Keratinocyte (primary cell): ENCODE data around the gene RNF31. TPM values are rescaled to one million over a fixed set of nuclear protein-coding genes. Genes with fewer than 3 reads are reported as not detected.
"Not testable (repeated sequence)": the region's sequence is repeated elsewhere in the genome, so short reads cannot be mapped to it uniquely, and the experiment has no call there.

Experiments
- DNase-seq: peaks from one replicate; pipeline ENCODE4 v3.0.0-alpha.2; 2011; ENCODE audit warnings: low read depth, missing footprints, low spot score
- FAIRE-seq: peaks from 2 replicates; lab custom pipeline; 2011; peaks lifted over from hg19 to GRCh38; lab: Jason Lieb, UNC
- H2AFZ ChIP-seq: 2 replicates; pipeline ENCODE4 v1.6.0; 2012; ENCODE audit warnings: low read length, control low read depth, inconsistent platforms; ENCODE audit not compliant: control insufficient read depth
- H3K27ac ChIP-seq: 2 replicates; pipeline ENCODE4 v1.5.1; 2011; ENCODE audit warnings: low read length; ENCODE audit not compliant: control insufficient read depth, insufficient read depth
- H3K27me3 ChIP-seq: 3 replicates; pipeline ENCODE4 v1.6.0; 2011; ENCODE audit warnings: low read length; ENCODE audit not compliant: control insufficient read depth, insufficient read depth; ENCODE audit errors: extremely low read depth
- H3K36me3 ChIP-seq, 2 experiments: 2 replicates in 1 of 2; 3 replicates in 1 of 2; pipeline ENCODE4 v1.5.1; 2011; ENCODE audit warnings: low read length in 2 of 2, mild to moderate bottlenecking in 1 of 2; ENCODE audit not compliant: control insufficient read depth in 2 of 2, insufficient read depth in 2 of 2; ENCODE audit errors: extremely low read depth in 1 of 2
- H3K4me1 ChIP-seq: 3 replicates; pipeline ENCODE4 v1.5.1; 2011; ENCODE audit warnings: low read length; ENCODE audit not compliant: control insufficient read depth, insufficient read depth; ENCODE audit errors: extremely low read depth
- H3K4me2 ChIP-seq: 3 replicates; pipeline ENCODE4 v1.6.0; 2011; ENCODE audit warnings: low read depth, low read length; ENCODE audit not compliant: control insufficient read depth, insufficient read depth; ENCODE audit errors: extremely low read depth
- H3K4me3 ChIP-seq, 3 experiments: fragments of 200-600 bp in 1 of 3; sonication (generic) in 1 of 3; 2 replicates in 2 of 3; 3 replicates in 1 of 3; pipeline ENCODE4 v1.5.1; 2011 to 2016; ENCODE audit warnings: low read length in 3 of 3, mild to moderate bottlenecking in 3 of 3, control low read depth in 2 of 3, inconsistent platforms in 1 of 3, low read depth in 1 of 3, mixed read lengths in 1 of 3, mixed run types in 1 of 3, moderate library complexity in 1 of 3; ENCODE audit not compliant: control insufficient read depth in 2 of 3, insufficient read depth in 2 of 3; ENCODE audit errors: extremely low read depth in 1 of 3
- H3K79me2 ChIP-seq: 2 replicates; pipeline ENCODE4 v1.6.0; 2012; ENCODE audit warnings: low read length; ENCODE audit not compliant: control insufficient read depth, insufficient read depth
- H3K9ac ChIP-seq: 3 replicates; pipeline ENCODE4 v1.6.0; 2011; ENCODE audit warnings: low read length; ENCODE audit not compliant: control insufficient read depth, insufficient read depth; ENCODE audit errors: extremely low read depth
- H3K9me1 ChIP-seq: 3 replicates; pipeline ENCODE4 v1.6.0; 2011; ENCODE audit warnings: low read length; ENCODE audit not compliant: control insufficient read depth, insufficient read depth; ENCODE audit errors: extremely low read depth
- H3K9me3 ChIP-seq: 2 replicates; pipeline ENCODE4 v1.5.1; 2012; ENCODE audit warnings: low read depth, low read length; ENCODE audit not compliant: control insufficient read depth
- H4K20me1 ChIP-seq: 3 replicates; pipeline ENCODE4 v1.6.0; 2011; ENCODE audit warnings: low read length; ENCODE audit not compliant: control insufficient read depth, insufficient read depth; ENCODE audit errors: extremely low read depth
- CTCF ChIP-seq, 3 experiments: IDR thresholded peaks in 1 of 3; conservative IDR thresholded peaks in 1 of 3; optimal IDR thresholded peaks in 1 of 3; 2 replicates in 2 of 3; 3 replicates in 1 of 3; pipeline versions ENCODE3 to v1.5.1; 2011; ENCODE audit warnings: low read length in 3 of 3, mild to moderate bottlenecking in 3 of 3, moderate library complexity in 2 of 3, control low read depth in 1 of 3, inconsistent platforms in 1 of 3; ENCODE audit not compliant: insufficient read depth in 2 of 3; ENCODE audit errors: extremely low read depth in 1 of 3
- EZH2 ChIP-seq: IDR thresholded peaks from one replicate; pipeline ENCODE4 v1.6.1; 2012; ENCODE audit warnings: inconsistent platforms, mild to moderate bottlenecking, low read length, moderate library complexity
- dilution Hi-C: fragments of 300-500 bp; cut with MboI; formaldehyde crosslinking; loops from one replicate; pipeline ENCODE4 v1.7.0; 2020; ENCODE audit warnings: low sequenced_read_pairs; ENCODE audit not compliant: extremely low pct_ligation_motif_present
- polyA plus RNA-seq, 5 experiments: library from polyadenylated mRNA; depleted of rRNA in 3 of 5; stranded (reverse) in 3 of 5; stranded (forward) in 1 of 5; unstranded in 1 of 5; fragments of >200 nt; gene quantifications; 1 replicate in 1 of 5; 2 replicates in 3 of 5; 3 replicates in 1 of 5; pipeline versions ENCODE4 v1.2.1 to v1.2.3, GENCODE V29; 2011 to 2012; ENCODE audit warnings: missing spikeins in 2 of 5, low read depth in 1 of 5, low replicate concordance in 1 of 5

Gene RNF31
- polyA plus RNA-seq, 1 donor (not counting 4 experiments of a cell fraction or from before 2014, with no cell fraction given) = 17.4 TPM

- FAIRE-seq (no peak), DNase-seq (no peak)
- Histone ChIP-seq H3K4me1 (peaks cover 15% of the 10 kb centered on the region), H3K4me2 (peak overlapping the region; percentile 98), H3K9me1 (no peaks in the 10 kb centered on the region), H2AFZ (no peak overlapping the region), H3K9me3 (no peaks in the 10 kb centered on the region), H4K20me1 (no peaks in the 10 kb centered on the region), H3K36me3 (peaks cover 5 to 10% of the 10 kb centered on the region in 2 experiments), H3K4me3 (no peak overlapping the region), H3K79me2 (peaks cover 41% of the 10 kb centered on the region), H3K9ac (no peak overlapping the region), H3K27me3 (no peaks in the 10 kb centered on the region), H3K27ac (no peak overlapping the region)
- dilution Hi-C loops = no loop called here
- no peak for TF ChIP-seq CTCF (optimal IDR thresholded peaks at IDR 0.05 in 1 of 3, IDR thresholded peaks at IDR 0.05 in 1 of 3, conservative IDR thresholded peaks at IDR 0.05 in 1 of 3; ENCODE audit: extremely low read depth in 1 of 3, insufficient read depth in 2 of 3, low read length in 3 of 3)
- TF ChIP-seq EZH2 = no peak
These were observed 49.8 kb downstream of the RNF31 start for GRCh38 chr14:24197056-24197450.

- Histone ChIP-seq H2AFZ (no peak overlapping the region), H3K9me1 (no peaks in the 10 kb centered on the region), H3K36me3 (peaks cover 1 to 4% of the 10 kb centered on the region in 2 experiments), H3K4me2 (no peak overlapping the region), H3K4me1 (peaks cover 15% of the 10 kb centered on the region), H3K27me3 (no peaks in the 10 kb centered on the region), H3K9me3 (no peaks in the 10 kb centered on the region), H3K27ac (no peak overlapping the region), H3K4me3 (no peak overlapping the region), H3K9ac (no peak overlapping the region), H3K79me2 (peaks cover 30% of the 10 kb centered on the region), H4K20me1 (no peaks in the 10 kb centered on the region)
- FAIRE-seq = no peak
- DNase-seq = no peak
- dilution Hi-C loops = no loop called here
- no peak for TF ChIP-seq EZH2
- no peak for TF ChIP-seq CTCF (optimal IDR thresholded peaks at IDR 0.05 in 1 of 3, IDR thresholded peaks at IDR 0.05 in 1 of 3, conservative IDR thresholded peaks at IDR 0.05 in 1 of 3; ENCODE audit: extremely low read depth in 1 of 3, insufficient read depth in 2 of 3, low read length in 3 of 3)
These were observed 51.7 kb downstream of the RNF31 start for GRCh38 chr14:24198814-24199524.

GRCh38 chr14:24202538-24202937 lies 55.2 kb downstream of the RNF31 start:
- H3K79me2 ChIP-seq, H3K4me3 ChIP-seq, H2AFZ ChIP-seq, H3K9me1 ChIP-seq, FAIRE-seq, H3K4me2 ChIP-seq, H3K4me1 ChIP-seq, DNase-seq, H3K9ac ChIP-seq, H3K9me3 ChIP-seq, dilution Hi-C loops, H3K27me3 ChIP-seq, H3K27ac ChIP-seq, H4K20me1 ChIP-seq: not testable (repeated sequence)
- H3K36me3 ChIP-seq = peaks cover 14 to 22% of the 10 kb centered on the region in 2 experiments
